ENCODE results near the gene IDH1.
"Not testable (repeated sequence)": the region's sequence is repeated elsewhere in the genome, so short reads cannot be mapped to it uniquely, and the experiment has no call there.

IDH1 gene

GRCh38 chr2:208254871-208255556, at the start of gene IDH1:
Gene IDH1, minus strand, starts transcription at chr2:208255071. Its CDS starts 3,520 bp downstream, at chr2:208251551.
- peak; percentile 94 for DNase-seq

DNA sequence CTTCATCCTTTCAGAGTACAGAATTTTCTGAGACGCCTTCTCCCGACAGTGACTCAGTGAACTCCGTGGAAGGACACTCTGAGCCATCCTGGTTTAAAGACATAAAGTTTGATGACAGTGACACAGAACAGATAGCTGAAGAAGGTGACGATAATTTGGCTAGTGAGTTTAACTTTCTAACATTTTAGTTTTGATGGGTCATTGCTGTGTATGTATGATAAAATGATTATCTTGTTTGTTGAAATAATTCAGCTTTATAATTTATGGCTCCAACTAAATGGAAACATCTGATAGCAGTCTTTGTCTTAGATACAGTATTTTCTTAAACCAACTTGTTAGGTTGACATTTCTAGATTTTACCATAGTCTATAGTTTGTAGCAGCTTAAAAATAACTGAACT, 49.3 kb upstream of the IDH1 start:
- DNase-seq, result no peak

GRCh38 chr2:208300847-208301618, 46.2 kb upstream of the IDH1 start:
- DNase-seq, result no peak

GRCh38 chr2:208297961-208298360, 43.1 kb upstream of the IDH1 start:
- no peak for DNase-seq

DNA sequence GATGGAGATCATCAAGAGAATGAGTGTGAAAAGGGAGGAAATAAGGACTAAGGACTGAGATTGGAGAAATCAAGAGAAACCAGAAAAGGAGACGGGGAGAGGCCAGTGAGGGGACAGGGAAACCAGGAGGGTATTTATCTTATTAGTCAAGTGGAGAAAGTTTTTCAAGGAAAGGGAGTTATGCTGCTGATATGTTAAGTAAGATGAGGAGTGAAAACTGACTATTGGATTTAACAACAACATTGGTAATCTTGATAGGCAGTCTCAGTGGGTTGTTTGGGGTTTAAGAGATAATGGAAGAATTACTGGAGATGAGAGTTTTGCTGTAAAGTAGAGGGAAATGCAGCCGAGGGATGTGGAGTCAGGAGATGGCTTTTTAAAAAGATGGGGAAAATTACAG, 41.7 kb upstream of the IDH1 start:
- no peak for DNase-seq

DNA sequence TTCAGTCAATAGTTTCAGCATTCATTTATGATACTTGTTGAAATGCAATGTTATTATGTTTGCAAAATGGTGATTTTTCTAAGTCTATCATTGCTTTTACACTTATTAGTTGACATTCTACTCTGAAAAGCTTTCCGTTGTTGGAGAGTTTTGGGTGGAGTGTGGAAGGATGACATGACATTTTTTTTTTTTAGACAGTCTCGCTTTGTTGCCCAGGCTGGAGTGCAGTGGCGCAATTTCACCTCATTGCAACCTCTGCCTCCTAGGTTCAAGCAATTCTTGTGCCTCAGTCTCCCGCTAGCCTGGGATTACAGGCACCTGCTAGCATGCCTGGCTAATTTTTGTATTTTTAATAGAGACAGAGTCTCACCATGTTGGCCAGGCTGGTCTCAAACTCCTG, 41.0 kb upstream of the IDH1 start:
- DNase-seq, result no peak

DNA sequence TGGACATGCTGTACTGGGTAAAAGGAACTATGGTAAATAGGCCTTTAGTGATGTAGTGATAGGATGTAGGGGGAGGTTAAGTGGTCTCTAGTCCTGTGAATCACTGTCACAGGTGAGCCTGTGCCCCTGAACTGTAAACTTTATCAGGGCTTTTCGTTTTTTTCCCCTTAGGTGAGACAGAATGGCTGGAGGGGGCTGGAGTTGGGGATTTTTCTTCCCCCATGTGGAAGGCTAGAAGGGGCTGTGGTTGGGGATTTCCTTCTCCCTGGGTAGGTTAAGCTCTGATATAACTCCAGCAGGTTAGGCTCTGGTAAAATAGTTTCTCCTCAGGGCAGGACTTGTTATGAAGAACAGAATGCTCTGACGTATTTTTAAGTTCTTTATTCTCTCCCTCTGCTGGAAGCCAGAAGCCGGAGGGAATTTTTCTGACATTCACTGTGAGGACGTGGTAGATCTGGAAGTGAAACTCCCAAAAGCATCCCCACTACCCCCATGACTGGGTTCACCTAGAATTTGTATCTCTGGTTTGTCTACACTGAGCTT, 39.7 kb upstream of the IDH1 start:
- no peak for DNase-seq

DNA sequence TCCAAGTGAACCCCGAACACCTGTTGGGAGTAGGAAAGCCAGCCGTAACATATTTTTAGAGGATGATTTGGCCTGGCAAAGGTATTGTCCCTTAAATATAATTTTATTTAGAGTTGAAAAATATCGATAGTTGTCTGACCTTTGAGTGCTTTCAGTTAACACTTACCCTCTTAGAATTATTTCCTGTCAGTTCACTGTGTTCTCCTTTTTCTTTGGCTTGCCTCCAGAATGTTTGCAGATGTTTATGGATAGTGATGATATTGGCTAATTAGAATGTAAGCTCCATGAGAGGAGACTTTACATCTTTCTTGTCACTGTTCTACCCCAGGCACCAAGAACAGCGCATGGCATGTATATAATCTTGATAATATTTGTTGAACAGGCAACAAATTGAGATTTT, 31.0 kb upstream of the IDH1 start:
- DNase-seq, result no peak

DNA sequence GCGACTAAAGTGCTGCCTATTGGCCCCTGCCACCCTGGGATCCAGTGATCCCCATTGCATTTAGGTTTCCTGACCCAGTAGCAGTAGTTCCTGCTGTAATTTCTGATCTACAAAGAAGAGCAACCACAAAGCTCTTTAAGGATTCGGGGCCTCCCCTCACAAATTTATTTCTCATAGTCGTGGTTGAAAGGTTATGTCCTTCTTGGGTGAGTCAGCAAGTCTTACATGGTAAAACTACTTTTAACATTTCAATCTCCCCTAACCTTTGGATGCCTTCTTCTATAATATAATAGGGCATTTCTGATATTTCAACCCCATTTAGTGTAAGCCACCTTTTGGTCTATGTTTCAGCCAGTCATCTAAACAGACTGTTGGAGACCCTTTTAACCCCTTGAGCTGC, 26.1 kb upstream of the IDH1 start:
- DNase-seq, result no peak

DNA sequence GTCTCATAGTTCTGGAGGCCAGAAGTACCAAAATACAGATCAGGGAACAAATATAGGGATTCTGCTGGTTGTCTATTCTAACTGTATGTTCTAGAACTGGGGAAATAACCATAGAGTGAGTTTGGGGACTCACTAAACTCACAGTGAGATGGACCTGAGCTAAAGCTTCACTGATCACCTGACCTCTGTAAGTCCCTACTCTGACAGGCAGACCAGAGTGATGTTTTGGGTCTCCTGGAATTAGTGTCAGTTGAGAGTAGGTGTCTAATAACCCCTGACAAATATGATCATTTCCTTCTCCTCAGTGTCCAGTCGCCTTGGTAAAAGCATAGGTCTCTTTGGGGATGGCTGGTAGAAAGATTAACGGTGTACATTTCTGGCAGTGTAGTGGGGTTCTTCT, 25.4 kb upstream of the IDH1 start:
- no peak for DNase-seq

DNA sequence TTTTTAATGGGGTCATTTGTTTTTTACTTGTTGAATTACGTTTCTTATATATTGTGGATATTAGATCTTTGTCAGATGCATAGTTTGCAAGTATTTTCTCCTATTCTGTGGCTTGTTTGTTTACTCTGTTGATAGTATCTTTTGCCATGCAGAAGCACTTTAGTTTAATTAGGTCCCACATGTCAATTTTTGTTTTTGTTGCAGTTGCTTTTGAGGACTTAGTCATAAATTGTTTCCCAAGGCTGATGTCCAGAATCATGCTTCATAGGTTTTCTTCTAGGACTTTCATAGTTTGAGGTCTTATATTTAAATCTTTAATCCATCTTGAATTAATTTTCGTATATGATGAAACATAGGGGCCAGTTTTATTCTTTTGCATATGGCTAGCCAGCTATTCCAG, 24.4 kb upstream of the IDH1 start:
- no peak for DNase-seq

DNA sequence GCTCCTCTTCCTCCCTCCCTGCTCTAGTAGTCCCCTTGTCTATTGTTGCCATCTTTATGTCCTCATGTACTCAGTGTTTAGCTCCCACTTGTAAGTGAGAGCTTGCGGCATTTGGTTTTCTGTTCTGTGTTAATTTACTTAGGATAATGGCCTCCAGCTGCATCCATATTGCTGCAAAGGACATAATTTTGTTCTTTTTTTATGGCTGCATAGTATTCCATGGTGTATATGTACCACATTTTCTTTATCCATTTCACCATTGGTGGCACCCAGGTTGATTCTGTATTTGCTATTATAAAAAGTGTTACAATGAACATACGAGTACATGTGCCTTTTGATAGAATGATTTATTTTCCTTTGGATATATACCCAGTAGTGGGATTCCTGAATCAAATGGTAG, 23.7 kb upstream of the IDH1 start:
- DNase-seq, result no peak

- no peak for DNase-seq
Observed at GRCh38 chr2:208274748-208275147, 19.9 kb upstream of the IDH1 start.

- DNase-seq, result no peak
Observed at GRCh38 chr2:208269091-208269490, 14.2 kb upstream of the IDH1 start.

GRCh38 chr2:208268156-208268952, 13.5 kb upstream of the IDH1 start:
- DNase-seq, result no peak

GRCh38 chr2:208267526-208267925, 12.7 kb upstream of the IDH1 start:
- DNase-seq, result not testable (repeated sequence)

- DNase-seq, result no peak
Observed at GRCh38 chr2:208266936-208267335, 12.1 kb upstream of the IDH1 start.

DNA sequence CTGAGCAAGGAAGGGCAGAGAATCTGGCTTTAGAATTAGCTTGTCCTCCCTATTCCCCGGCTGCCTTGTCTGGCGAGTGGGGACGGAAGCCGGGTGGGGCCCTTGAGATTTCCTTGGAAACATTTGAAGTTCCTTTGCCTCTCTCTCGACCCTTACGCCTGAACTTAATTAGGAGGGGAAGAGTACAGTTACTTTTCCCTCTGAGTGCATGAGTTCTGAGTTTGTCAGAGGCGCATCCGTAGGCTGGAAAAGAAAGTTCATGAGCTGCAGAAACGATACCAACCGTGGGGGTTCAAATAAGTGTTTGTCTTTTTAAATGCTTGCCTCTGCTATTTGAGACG, 11.7 kb upstream of the IDH1 start:
- DNase-seq, result no peak

DNA sequence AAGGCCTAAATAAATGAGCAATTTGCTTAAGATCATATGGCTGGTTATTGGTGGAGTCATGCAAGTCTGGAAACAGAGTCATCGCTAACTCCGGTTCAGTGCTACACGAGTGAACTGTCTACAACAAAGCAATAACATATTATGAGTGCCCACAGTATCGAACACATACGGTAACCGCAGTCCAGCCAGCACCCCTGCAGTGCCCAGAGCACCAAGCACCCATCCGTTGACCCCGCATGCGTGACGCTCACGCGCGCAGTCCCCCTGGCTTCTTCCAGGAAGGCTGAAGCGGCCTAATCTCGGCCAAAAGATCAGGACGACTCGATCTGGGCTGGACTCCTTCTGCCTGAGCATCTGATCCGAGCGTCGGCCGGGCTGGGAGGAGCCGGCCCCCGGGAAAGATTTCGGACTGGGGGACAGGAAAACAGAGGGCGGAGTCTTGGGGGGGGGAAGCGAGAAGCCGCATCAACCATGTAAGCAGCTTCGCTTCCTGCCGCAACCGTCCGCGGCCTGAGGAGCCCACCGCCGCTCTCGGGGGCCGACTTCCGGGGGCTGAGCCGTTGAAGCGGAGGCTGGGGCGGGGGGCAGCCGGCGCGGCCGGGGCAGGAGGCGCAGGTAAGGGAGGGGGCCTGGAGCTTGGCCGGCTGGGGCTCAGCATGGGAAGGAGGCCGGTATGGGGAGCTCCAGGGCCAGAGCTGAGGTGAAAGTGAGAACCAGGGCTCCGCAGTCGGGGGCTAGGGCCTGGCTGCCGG, 11.1 kb upstream of the IDH1 start, which contains the start of gene PIKFYVE:
Gene PIKFYVE (plus strand): TSS at position 455 of the 752 bp plus-strand sequence. CDS start 5,265 bp downstream, outside the sequence.
- peak; percentile 88 for DNase-seq

DNA sequence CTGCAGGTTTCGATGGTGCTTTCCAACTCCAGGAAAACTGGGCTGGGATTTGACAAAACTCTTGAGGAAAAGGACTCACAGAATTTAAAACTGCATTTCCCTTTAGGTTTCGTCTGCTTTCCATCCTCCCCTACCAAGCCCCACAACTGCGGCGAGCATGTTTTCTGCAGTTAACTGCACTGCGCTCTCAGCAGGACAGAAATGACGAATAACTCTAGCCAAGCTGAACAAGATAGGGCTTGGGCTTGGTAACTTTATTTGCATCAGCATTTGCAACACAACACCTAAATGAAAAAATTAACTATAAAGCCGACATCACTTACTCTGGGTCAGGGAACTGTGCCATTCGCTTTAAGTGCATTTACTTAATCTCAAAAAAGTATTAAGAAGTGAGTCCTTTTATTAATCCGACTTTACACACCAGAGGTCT, 10.5 kb upstream of the IDH1 start:
- peak; percentile 11 for DNase-seq

DNA sequence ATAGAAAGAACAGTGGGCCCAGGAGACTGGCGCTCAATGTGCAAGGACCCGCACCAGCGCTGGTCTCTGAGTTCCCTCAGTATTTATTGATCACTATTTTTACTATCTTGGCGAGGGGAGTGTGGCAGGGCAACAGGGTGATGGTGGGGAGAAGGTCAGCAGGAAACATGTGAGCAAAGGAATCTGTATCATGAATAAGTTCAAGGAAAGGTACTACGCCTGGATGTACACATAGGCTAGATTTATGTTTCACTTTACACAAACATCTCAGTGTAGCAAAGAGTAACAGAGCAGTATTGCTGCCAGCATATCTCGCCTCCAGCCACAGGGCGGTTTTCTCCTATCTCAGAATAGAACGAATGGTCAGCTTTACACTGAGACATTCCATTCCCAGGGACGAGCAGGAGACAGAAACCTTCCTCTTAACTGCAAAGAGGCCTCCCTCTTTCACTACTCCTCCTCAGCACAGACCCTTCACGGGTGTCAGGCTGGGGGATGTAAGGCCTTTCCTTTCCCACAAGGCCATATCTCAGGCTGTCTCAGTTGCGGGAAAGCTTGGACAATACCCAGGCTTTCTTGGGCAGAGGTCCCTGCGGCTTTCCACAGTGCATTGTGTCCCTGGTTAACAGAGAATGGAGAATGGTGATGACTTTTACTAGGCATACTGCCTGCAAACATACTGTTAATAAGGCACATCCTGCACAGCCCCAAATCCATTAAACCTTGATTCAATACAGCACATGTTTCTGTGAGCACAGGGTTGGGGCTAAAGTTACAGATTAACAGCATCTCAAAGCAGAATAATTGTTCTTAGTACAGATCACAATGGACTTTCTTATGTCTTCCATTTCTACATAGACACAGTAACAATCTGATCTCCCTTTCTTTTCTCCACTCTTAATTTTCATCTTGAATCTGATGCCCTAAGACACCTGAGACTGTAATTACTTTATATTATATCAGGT, 2.3 kb upstream of the IDH1 start:
- not testable (repeated sequence) for DNase-seq

Data from stimulated activated naive CD4-positive, alpha-beta T cell treated with Interleukin-2 at 50 U/mL for 16 hours (primary cell).